Astrocyte of the spinal cord (primary cell): Measurements from ENCODE around the gene KIF19.

Experiments used
- DNase-seq: peaks from one replicate; pipeline ENCODE4 v3.0.0; 2011; ENCODE audit warnings: low read depth, low spot score
- H3K4me3 ChIP-seq: 2 replicates; pipeline ENCODE4 v1.5.1; 2011; ENCODE audit warnings: low read depth, mild to moderate bottlenecking, low read length, moderate library complexity
- in situ Hi-C: cut with HindIII; loops from 2 replicates; pipeline ENCODE4 v1.10.0; 2017; ENCODE audit warnings: low sequenced_read_pairs
- TF ChIP-seq, protein P1 (sequence below): IDR thresholded peaks from 2 replicates; pipeline ENCODE4 v1.5.1; 2012; ENCODE audit warnings: low read depth, mild to moderate bottlenecking, low read length, inconsistent platforms

Gene KIF19

DNA sequence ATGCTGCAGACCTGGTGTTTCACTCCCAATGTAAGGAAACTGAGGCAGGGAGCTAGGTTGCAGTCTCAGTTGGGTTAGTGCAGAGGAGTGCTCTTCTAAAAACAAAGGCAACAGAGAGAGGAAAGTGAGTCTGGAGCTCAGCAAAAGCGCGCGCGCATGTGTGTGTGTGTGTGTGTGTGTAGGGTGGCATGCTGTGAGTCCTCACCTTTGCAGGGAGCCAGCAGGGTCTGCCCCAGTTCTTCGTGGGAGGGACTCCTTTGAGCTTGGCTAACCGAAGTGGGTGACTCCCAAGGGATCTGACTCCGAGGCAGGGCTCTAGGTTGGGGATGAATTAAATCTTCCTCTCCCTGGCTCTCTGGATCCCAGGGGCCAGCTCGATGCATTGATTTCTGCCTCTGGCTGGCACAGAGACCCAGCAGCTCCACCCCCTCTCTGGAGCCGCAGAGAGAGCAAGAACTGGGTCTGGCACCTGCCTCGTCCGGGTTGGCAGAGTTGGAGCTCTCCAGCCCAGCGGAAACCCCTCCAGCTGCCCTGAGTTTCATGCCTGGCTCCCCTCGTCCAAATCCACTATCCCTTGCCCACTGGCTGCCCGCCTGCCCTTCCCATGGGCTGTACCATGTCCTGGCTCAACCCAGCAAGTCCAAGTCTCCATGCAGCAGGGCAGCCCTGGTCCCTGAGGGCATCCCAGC, 36.9 kb downstream of the KIF19 start:
- no peak for DNase-seq
- TF ChIP-seq, protein P1, sequence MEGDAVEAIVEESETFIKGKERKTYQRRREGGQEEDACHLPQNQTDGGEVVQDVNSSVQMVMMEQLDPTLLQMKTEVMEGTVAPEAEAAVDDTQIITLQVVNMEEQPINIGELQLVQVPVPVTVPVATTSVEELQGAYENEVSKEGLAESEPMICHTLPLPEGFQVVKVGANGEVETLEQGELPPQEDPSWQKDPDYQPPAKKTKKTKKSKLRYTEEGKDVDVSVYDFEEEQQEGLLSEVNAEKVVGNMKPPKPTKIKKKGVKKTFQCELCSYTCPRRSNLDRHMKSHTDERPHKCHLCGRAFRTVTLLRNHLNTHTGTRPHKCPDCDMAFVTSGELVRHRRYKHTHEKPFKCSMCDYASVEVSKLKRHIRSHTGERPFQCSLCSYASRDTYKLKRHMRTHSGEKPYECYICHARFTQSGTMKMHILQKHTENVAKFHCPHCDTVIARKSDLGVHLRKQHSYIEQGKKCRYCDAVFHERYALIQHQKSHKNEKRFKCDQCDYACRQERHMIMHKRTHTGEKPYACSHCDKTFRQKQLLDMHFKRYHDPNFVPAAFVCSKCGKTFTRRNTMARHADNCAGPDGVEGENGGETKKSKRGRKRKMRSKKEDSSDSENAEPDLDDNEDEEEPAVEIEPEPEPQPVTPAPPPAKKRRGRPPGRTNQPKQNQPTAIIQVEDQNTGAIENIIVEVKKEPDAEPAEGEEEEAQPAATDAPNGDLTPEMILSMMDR: no peak
- in situ Hi-C loops: no loop called here
- no peak overlapping the region for H3K4me3 ChIP-seq

DNA sequence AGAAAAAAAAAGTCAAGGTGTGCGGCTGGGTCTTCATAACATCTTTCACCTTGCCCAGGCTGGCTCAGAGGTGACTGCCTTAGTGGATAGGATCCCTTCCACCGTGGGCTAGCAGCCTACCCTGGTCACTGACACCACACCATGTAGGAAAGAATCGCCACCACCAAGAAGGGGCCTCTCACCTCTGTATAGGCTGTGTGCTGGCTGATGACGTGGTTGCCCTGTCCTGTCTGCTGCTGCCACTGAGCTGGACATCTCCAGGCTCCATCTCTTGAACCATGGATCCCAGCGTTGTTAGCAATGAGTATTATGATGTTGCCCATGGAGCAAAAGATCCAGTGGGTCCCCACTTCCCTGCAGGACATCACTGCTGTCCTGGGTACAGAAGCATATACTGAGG, 41.2 kb downstream of the KIF19 start, which contains the start of gene GPR142:
Gene GPR142, plus strand, starts transcription at position 301 of the 400 bp plus-strand sequence. CDS start 2,035 bp downstream, outside the sequence.
- TF ChIP-seq, protein P1: no peak
- no peak within 1 kb of the TSS for H3K4me3 ChIP-seq
- in situ Hi-C loops: no loop called here

DNA sequence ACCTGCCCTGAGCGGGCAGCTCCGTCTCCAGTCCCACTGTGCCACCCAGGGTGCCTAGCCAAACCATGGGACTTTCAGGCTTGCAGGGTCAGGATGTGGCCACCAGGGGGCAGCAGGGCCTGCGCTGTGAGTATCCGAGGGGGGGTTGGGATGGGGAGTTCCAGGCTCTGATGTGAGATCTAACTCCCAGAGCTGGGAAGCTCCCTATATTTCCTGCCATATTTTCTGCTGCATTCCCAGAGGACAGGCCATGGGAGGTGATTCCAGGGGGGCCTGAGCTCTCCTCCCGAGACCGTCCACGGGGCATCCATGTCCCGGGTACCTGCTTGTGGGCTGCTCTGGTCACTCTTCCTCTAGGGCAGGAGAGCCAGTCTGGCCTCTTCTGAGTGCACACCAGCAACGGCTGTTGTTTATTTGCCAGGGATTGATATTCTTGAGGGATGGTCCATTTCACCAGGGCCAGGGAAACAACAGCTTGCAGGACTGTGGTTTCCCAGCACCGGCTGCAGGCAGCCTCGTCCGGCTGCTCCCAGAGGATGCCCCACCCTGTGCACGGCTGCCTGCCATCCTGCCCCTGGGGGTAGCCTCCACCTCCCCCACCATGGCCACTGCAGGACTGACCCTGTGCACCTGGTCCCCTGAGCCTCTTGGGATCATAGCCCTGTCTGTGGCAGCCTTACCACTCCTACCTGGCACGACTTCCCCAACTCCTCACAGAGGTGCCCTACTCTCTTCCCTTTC, 42.5 kb downstream of the KIF19 start:
- TF ChIP-seq, protein P1: peak; percentile 95
- no peak overlapping the region for H3K4me3 ChIP-seq
- peak; percentile 24 for DNase-seq
- in situ Hi-C loops: no loop called here

More for the DNA sequence above, 41.2 kb downstream of the KIF19 start, which contains the start of gene GPR142:
- no peak for DNase-seq

DNA sequence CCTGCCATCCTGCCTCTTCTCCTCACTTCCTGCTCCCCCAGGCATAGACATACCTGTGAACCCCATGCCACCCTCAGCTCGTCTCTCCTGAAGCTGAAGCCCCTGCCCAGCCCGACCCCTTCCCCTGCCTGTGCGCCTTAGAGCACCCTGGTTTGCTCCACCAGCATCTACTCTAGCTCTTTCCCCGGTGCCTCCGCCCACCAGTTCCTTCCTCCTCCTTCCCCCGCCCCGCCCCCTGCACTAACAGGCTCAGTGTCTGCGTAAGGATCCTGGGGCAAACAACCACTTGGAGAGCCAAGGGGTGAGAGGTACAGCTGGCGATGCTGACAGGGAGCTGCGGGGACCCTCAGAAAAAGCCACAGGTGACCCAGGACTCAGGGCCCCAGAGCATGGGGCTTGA, 43.2 kb downstream of the KIF19 start:
- no peak for DNase-seq
- in situ Hi-C loops: no loop called here
- H3K4me3 ChIP-seq: no peak overlapping the region
- TF ChIP-seq, protein P1: no peak

- DNase-seq: no peak
- TF ChIP-seq, protein P1: no peak
- in situ Hi-C loops: no loop called here
These were observed 43.9 kb downstream of the KIF19 start for GRCh38 chr17:74369665-74370490.

DNA sequence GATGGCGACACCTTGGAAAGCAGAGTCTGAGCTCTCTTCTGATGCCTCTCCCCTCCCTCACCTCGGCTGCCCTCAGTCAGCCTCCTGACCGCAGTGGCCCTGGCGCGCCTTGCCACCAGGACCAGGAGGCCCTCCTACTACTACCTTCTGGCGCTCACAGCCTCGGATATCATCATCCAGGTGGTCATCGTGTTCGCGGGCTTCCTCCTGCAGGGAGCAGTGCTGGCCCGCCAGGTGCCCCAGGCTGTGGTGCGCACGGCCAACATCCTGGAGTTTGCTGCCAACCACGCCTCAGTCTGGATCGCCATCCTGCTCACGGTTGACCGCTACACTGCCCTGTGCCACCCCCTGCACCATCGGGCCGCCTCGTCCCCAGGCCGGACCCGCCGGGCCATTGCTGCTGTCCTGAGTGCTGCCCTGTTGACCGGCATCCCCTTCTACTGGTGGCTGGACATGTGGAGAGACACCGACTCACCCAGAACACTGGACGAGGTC, 45.7 kb downstream of the KIF19 start:
- DNase-seq: no peak
- in situ Hi-C loops: no loop called here
- no peak overlapping the region for H3K4me3 ChIP-seq
- TF ChIP-seq, protein P1: no peak

More at GRCh38 chr17:74369665-74370490, 43.9 kb downstream of the KIF19 start:
- H3K4me3 ChIP-seq: no peak overlapping the region
